WTC11 (cell line): ENCODE measurements around the gene MYBPC1. TPM values are rescaled to one million over a fixed set of nuclear protein-coding genes. Genes with fewer than 3 reads are reported as not detected.
A peak's percentile ranks its signal among the peaks of the same experiment; 100 is the strongest.

Experiments used
- ATAC-seq: fragments of 200-7000 bp; cut with Tn5 transposase; 2 replicates; pipeline ENCODE4 v1.10.0; 2021; ENCODE audit warnings: mild to moderate bottlenecking, moderate library complexity
- CTCF ChIA-PET: fragments of 300-600 bp; sonication (Branson Sonifier 250); formaldehyde crosslinking; loops from one replicate; lab custom pipeline; 2021; ENCODE audit warnings: antibody characterized with exemption; lab: Charles Lee
- POLR2A ChIA-PET: fragments of 350-600 bp; sonication (Branson Sonifier 250); formaldehyde crosslinking; loops from one replicate; lab custom pipeline; 2021; ENCODE audit warnings: antibody characterized with exemption; lab: Charles Lee
- DNase-seq: peaks from one replicate; pipeline ENCODE4 v3.0.0; 2021; ENCODE audit warnings: low spot score
- H3K27ac Mint-ChIP-seq: 2 replicates; pipeline ENCODE4 v1.8.0; 2021; ENCODE audit warnings: mixed read lengths
- H3K27me3 Mint-ChIP-seq: 2 replicates; pipeline ENCODE4 v1.8.0; 2021; ENCODE audit warnings: low read depth, mild to moderate bottlenecking, moderate library complexity, mixed read lengths
- H3K36me3 Mint-ChIP-seq: 2 replicates; pipeline ENCODE4 v1.8.0; 2021; ENCODE audit warnings: mixed read lengths
- H3K4me1 Mint-ChIP-seq: 2 replicates; pipeline ENCODE4 v1.8.0; 2022; ENCODE audit warnings: mixed read lengths
- H3K4me3 Mint-ChIP-seq: 2 replicates; pipeline ENCODE4 v1.8.0; 2021; ENCODE audit warnings: mild to moderate bottlenecking, moderate library complexity, mixed read lengths
- H3K9me3 Mint-ChIP-seq: 2 replicates; pipeline ENCODE4 v1.8.0; 2021; ENCODE audit warnings: mixed read lengths
- GABPB1 ChIP-seq: sonication (generic); formaldehyde crosslinking; IDR thresholded peaks from 2 replicates; pipeline ENCODE4 v1.8.1; 2023; ENCODE audit warnings: mild to moderate bottlenecking, missing genetic modification reagents
- JUN ChIP-seq: sonication (generic); formaldehyde crosslinking; IDR thresholded peaks from 2 replicates; pipeline ENCODE4 v1.8.0; 2023; ENCODE audit warnings: mild to moderate bottlenecking, missing genetic modification reagents
- NFATC4 ChIP-seq: fragments of 250-450 bp; sonication (Bioruptor Pico); IDR thresholded peaks from 2 replicates; pipeline ENCODE4 v1.9.0; 2021; ENCODE audit warnings: mild to moderate bottlenecking
- NR2C2 ChIP-seq: sonication (generic); formaldehyde crosslinking; IDR thresholded peaks from 2 replicates; pipeline ENCODE4 v1.8.0; 2022; ENCODE audit warnings: mild to moderate bottlenecking, missing genetic modification reagents
- SMAD3 ChIP-seq: sonication (generic); formaldehyde crosslinking; IDR thresholded peaks from 2 replicates; pipeline ENCODE4 v1.8.0; 2022; ENCODE audit warnings: missing genetic modification reagents, mild to moderate bottlenecking, borderline replicate concordance
- SOX15 ChIP-seq: fragments of 250-450 bp; sonication (Bioruptor Pico); IDR thresholded peaks from 2 replicates; pipeline ENCODE4 v1.9.0; 2021; ENCODE audit warnings: mild to moderate bottlenecking
- TCF7 ChIP-seq: sonication (generic); formaldehyde crosslinking; IDR thresholded peaks from 2 replicates; pipeline ENCODE4 v1.8.0; 2022; ENCODE audit warnings: mild to moderate bottlenecking, low read depth, missing genetic modification reagents, moderate library complexity
- TP53 ChIP-seq: sonication (generic); formaldehyde crosslinking; IDR thresholded peaks from 2 replicates; pipeline ENCODE4 v1.8.1; 2023; ENCODE audit warnings: mild to moderate bottlenecking, missing genetic modification reagents
- total RNA-seq: library from RNA; stranded (reverse); gene quantifications from 3 replicates; pipeline ENCODE4 v1.2.3, GENCODE V29; 2021
- TF ChIP-seq, protein P1 (sequence below): fragments of 250-450 bp; sonication (Bioruptor Pico); conservative IDR thresholded peaks from 2 replicates; pipeline ENCODE4 v1.9.0; 2021; ENCODE audit warnings: mild to moderate bottlenecking
- TF ChIP-seq, protein P2 (sequence below): sonication (generic); formaldehyde crosslinking; IDR thresholded peaks from 2 replicates; pipeline ENCODE4 v1.8.0; 2023; ENCODE audit warnings: missing genetic modification reagents
- TF ChIP-seq, protein P3 (sequence below): sonication (generic); formaldehyde crosslinking; IDR thresholded peaks from 2 replicates; pipeline ENCODE4 v1.8.0; 2022; ENCODE audit warnings: mild to moderate bottlenecking, missing genetic modification reagents
- TF ChIP-seq, protein P4 (sequence below): sonication (generic); formaldehyde crosslinking; IDR thresholded peaks from 2 replicates; pipeline ENCODE4 v1.8.0; 2022; ENCODE audit warnings: missing genetic modification reagents
- TF ChIP-seq, protein P5 (sequence below): sonication (generic); formaldehyde crosslinking; IDR thresholded peaks from 2 replicates; pipeline ENCODE4 v1.8.1; 2023; ENCODE audit warnings: mild to moderate bottlenecking, missing genetic modification reagents
- TF ChIP-seq, protein P6 (sequence below): fragments of 200-600 bp; IDR thresholded peaks from 2 replicates; pipeline ENCODE4 v1.8.0; 2022; ENCODE audit warnings: antibody characterized with exemption

Gene MYBPC1
- total RNA-seq, 1 experiment from 2014 or later = not detected

DNA sequence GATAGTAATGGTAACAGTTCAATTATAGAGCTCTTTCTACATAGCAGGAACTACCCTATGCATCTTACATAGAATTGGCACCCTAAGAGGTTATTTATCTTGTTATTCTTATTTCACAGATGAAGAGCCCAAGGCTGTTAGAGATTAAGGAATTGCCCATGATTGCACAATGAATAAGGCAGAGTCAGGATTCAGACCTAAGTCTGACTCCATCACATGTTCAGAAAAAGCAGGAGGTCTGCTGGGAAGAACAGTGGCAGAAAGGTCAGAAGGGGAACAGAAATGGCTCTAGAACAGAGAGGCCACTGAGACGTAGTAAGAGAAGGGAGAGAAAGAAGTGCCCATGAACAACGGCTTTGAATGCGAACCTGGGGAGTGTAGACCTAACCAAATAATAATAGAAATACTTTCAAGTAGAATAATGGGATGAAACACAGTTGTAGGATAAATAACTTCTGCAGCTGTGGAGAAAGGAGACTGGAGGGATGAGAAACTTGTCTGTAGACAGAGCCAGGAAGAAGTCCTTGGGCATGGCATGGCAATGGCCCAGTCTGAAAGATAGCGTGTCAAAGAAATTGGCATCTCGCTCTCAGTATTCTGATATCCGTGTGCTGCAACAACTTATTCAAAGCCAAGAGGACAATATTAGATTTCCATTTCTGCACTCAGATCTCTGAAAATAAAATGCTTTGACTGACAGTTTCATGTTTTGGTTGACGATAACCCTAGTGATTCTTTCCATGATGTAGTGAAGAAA, 17.6 kb downstream of the MYBPC1 start:
- DNase-seq = no peak
- Mint-ChIP-seq H3K4me3 (no peak overlapping the region), H3K4me1 (peaks cover 8% of the 10 kb centered on the region), H3K9me3 (no peaks in the 10 kb centered on the region), H3K27me3 (no peaks in the 10 kb centered on the region)
- no peak for ATAC-seq
- TF ChIP-seq, protein P1, sequence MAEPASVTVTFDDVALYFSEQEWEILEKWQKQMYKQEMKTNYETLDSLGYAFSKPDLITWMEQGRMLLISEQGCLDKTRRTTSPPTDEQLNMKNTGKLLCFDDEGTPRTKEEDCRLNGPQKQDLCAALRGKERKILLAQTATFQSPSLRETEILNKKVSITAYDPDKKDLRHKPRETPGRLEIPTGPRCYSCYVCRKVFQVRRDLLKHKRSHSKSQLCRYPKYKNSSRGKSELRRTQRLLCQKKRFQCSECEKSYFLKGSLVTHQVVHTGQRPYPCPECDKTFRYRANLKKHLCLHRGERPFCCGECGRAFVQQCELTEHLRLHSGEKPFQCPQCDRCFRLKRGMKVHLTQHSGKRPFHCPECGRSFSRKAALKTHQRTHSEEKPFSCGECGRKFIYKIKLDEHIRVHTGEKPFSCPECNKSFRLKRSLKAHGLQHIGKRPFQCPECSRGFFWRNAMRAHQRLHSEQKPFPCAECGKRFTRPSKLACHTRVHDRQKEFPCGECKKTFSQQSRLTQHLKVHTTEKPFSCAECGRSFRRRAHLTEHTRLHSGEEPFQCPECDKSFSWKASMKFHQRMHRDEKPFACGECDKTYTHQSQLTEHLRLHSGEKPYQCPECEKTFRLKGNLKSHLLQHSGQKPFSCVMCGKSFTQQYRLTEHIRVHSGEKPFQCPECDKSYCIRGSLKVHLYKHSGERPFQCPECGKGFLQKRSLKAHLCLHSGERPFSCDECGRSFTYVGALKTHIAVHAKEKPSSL = no peak
- TF ChIP-seq NR2C2 (CRISPR knock-in tag) = no peak
- TF ChIP-seq, all 79 proteins: peak for 0
- CTCF ChIA-PET = interaction anchor here (0.6 kb wide), 1 partner anchor 30 kb away, joined by 3 read pairs; no protein-coding TSS in a partner anchor
- no peaks in the 10 kb centered on the region for H3K36me3 Mint-ChIP-seq
- POLR2A ChIA-PET = no interaction called here
- H3K27ac Mint-ChIP-seq = no peak overlapping the region

DNA sequence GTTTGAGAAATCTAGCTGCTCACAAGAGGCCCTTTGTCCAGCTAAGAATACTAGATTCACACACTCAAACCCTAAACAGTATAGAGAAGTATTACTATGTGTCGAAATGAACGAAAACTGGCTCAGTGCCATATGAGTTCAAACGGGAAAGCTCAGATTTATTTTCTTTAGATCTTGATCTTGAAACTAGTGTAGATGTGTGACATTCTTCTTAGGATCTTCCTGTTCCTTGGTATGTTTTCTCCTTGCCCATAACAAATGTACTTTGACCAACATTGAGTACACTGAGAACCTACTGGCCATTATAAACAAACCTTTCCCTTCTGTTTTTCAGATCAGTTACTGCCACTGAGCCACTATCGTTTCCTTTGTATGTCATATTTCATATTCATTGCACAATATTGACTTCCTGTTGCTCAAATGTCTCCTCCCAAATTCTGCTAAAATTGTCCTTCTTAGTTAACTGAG, 21.3 kb downstream of the MYBPC1 start:
- Mint-ChIP-seq H3K4me1 (peaks cover 4% of the 10 kb centered on the region; the same call in 1 of the 2 replicates), H3K4me3 (no peak overlapping the region), H3K9me3 (no peaks in the 10 kb centered on the region), H3K27ac (no peak overlapping the region), H3K36me3 (no peaks in the 10 kb centered on the region), H3K27me3 (no peaks in the 10 kb centered on the region; the same call in 1 of the 2 replicates)
- DNase-seq = no peak
- CTCF ChIA-PET = interaction anchor here (0.5 to 1.3 kb wide), 2 partner anchors 144 to 175 kb away, joined by 4 to 7 read pairs; no protein-coding TSS in a partner anchor
- ATAC-seq = no peak
- TF ChIP-seq GABPB1 (CRISPR knock-in tag) = peak; percentile 64; the same call in 1 of the 2 replicates
- TF ChIP-seq, protein P2, sequence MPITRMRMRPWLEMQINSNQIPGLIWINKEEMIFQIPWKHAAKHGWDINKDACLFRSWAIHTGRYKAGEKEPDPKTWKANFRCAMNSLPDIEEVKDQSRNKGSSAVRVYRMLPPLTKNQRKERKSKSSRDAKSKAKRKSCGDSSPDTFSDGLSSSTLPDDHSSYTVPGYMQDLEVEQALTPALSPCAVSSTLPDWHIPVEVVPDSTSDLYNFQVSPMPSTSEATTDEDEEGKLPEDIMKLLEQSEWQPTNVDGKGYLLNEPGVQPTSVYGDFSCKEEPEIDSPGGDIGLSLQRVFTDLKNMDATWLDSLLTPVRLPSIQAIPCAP (CRISPR knock-in tag) = no peak
- TF ChIP-seq, all 79 proteins: peak for 1
- POLR2A ChIA-PET = no interaction called here

DNA sequence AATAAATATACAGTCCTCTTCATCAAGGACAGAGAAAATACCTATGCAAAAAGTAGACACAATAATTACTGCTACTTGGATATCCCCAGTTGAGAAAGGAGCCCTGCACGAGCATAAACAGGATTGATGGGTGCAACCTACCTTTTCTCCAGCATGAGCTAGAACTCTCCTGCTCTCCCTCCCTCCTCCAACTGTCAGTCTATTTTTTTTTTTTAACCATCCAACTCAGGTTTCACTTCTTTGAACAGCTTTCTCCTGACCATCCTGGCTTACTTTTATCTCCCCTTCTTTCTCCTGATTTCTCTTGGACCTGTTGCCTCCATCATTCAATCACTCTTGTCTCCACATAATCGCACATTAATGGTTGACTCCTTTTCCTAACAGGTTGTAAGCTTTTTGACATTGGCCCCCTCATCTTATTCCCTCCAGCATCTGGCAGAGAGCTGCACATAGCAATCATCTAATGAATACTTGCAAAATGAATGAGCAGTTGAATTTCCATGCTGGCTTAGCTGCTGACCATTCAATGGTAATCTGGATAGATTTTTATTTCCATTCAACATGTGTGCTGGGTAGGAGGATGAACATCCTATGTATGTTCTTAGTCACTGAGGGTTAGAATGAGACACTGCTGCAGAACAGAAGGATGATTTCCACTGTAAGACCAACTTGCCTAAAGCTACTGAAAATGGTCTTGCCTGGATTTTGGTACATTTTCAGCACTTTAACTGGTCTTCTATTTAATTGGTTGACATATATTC, 24.4 kb downstream of the MYBPC1 start:
- no peak for ATAC-seq
- H3K4me3 Mint-ChIP-seq = no peak overlapping the region
- TF ChIP-seq TP53 (no peak), SOX15 (CRISPR knock-in tag) (no peak), SMAD3 (CRISPR knock-in tag) (no peak), NFATC4 (CRISPR knock-in tag) (no peak), TCF7 (CRISPR knock-in tag) (no peak), JUN (CRISPR knock-in tag) (no peak)
- TF ChIP-seq, protein P3, sequence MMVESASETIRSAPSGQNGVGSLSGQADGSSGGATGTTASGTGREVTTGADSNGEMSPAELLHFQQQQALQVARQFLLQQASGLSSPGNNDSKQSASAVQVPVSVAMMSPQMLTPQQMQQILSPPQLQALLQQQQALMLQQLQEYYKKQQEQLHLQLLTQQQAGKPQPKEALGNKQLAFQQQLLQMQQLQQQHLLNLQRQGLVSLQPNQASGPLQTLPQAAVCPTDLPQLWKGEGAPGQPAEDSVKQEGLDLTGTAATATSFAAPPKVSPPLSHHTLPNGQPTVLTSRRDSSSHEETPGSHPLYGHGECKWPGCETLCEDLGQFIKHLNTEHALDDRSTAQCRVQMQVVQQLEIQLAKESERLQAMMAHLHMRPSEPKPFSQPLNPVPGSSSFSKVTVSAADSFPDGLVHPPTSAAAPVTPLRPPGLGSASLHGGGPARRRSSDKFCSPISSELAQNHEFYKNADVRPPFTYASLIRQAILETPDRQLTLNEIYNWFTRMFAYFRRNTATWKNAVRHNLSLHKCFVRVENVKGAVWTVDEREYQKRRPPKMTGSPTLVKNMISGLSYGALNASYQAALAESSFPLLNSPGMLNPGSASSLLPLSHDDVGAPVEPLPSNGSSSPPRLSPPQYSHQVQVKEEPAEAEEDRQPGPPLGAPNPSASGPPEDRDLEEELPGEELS (CRISPR knock-in tag) = no peak
- TF ChIP-seq, protein P4, sequence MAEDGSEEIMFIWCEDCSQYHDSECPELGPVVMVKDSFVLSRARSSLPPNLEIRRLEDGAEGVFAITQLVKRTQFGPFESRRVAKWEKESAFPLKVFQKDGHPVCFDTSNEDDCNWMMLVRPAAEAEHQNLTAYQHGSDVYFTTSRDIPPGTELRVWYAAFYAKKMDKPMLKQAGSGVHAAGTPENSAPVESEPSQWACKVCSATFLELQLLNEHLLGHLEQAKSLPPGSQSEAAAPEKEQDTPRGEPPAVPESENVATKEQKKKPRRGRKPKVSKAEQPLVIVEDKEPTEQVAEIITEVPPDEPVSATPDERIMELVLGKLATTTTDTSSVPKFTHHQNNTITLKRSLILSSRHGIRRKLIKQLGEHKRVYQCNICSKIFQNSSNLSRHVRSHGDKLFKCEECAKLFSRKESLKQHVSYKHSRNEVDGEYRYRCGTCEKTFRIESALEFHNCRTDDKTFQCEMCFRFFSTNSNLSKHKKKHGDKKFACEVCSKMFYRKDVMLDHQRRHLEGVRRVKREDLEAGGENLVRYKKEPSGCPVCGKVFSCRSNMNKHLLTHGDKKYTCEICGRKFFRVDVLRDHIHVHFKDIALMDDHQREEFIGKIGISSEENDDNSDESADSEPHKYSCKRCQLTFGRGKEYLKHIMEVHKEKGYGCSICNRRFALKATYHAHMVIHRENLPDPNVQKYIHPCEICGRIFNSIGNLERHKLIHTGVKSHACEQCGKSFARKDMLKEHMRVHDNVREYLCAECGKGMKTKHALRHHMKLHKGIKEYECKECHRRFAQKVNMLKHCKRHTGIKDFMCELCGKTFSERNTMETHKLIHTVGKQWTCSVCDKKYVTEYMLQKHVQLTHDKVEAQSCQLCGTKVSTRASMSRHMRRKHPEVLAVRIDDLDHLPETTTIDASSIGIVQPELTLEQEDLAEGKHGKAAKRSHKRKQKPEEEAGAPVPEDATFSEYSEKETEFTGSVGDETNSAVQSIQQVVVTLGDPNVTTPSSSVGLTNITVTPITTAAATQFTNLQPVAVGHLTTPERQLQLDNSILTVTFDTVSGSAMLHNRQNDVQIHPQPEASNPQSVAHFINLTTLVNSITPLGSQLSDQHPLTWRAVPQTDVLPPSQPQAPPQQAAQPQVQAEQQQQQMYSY (CRISPR knock-in tag) = no peak
- TF ChIP-seq, protein P5, sequence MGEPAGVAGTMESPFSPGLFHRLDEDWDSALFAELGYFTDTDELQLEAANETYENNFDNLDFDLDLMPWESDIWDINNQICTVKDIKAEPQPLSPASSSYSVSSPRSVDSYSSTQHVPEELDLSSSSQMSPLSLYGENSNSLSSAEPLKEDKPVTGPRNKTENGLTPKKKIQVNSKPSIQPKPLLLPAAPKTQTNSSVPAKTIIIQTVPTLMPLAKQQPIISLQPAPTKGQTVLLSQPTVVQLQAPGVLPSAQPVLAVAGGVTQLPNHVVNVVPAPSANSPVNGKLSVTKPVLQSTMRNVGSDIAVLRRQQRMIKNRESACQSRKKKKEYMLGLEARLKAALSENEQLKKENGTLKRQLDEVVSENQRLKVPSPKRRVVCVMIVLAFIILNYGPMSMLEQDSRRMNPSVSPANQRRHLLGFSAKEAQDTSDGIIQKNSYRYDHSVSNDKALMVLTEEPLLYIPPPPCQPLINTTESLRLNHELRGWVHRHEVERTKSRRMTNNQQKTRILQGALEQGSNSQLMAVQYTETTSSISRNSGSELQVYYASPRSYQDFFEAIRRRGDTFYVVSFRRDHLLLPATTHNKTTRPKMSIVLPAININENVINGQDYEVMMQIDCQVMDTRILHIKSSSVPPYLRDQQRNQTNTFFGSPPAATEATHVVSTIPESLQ (CRISPR knock-in tag) = no peak
- TF ChIP-seq, protein P2 (CRISPR knock-in tag) = no peak
- TF ChIP-seq, protein P6, sequence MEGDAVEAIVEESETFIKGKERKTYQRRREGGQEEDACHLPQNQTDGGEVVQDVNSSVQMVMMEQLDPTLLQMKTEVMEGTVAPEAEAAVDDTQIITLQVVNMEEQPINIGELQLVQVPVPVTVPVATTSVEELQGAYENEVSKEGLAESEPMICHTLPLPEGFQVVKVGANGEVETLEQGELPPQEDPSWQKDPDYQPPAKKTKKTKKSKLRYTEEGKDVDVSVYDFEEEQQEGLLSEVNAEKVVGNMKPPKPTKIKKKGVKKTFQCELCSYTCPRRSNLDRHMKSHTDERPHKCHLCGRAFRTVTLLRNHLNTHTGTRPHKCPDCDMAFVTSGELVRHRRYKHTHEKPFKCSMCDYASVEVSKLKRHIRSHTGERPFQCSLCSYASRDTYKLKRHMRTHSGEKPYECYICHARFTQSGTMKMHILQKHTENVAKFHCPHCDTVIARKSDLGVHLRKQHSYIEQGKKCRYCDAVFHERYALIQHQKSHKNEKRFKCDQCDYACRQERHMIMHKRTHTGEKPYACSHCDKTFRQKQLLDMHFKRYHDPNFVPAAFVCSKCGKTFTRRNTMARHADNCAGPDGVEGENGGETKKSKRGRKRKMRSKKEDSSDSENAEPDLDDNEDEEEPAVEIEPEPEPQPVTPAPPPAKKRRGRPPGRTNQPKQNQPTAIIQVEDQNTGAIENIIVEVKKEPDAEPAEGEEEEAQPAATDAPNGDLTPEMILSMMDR = no peak

More for the DNA sequence above, 24.4 kb downstream of the MYBPC1 start:
- Mint-ChIP-seq H3K27me3 (no peaks in the 10 kb centered on the region; the same call in 1 of the 2 replicates), H3K4me1 (peaks cover 4% of the 10 kb centered on the region; the same call in 1 of the 2 replicates), H3K36me3 (no peaks in the 10 kb centered on the region), H3K27ac (no peak overlapping the region), H3K9me3 (no peaks in the 10 kb centered on the region)
- ChIA-PET POLR2A (no interaction called here), CTCF (no interaction called here)
- no peak for DNase-seq
